Esophagus muscularis mucosa (tissue), 4 donors: ENCODE measurements around the gene PSMB11.

Experiments
- EP300 ChIP-seq: sonication (generic); formaldehyde crosslinking; IDR thresholded peaks from one replicate; pipeline ENCODE4 v1.6.1; 2017; ENCODE audit warnings: antibody characterized with exemption
- POLR2A ChIP-seq: fragments of 450-650 bp; IDR thresholded peaks from one replicate; pipeline ENCODE4 v1.6.1; 2017; ENCODE audit warnings: antibody characterized with exemption, moderate library complexity, mild to moderate bottlenecking, low read depth
- TF ChIP-seq, protein P1 (sequence below), 3 experiments: fragments of 200-600 bp in 2 of 3; fragments of 450-650 bp in 1 of 3; sonication (generic) in 2 of 3; IDR thresholded peaks; one replicate each; pipeline ENCODE4 v1.5.1; 2017 to 2019; ENCODE audit warnings: antibody characterized with exemption in 3 of 3, mild to moderate bottlenecking in 2 of 3, moderate library complexity in 1 of 3

DNA sequence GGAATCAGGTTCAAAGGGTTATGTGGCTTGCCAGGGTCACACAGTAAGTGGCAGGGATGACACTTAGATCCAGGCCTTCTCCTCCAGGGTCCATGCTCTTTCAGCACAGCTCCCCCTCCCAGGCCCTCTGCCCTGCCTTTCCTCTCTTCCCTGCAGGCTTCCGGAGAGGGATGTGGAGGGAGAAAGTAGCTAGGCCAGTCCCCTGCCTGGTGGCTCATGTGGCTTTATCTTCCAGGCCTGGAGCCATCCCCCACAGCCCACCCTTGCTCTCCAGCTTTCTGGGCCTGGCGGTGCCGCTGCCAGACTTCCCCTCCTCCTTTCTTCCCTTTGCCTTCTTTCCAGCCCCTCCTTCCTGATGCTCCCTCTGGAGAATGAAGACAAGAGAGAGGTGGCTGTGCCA is 1.7 kb downstream of the PSMB11 start:
- TF ChIP-seq POLR2A, result no peak
- TF ChIP-seq, protein P1, sequence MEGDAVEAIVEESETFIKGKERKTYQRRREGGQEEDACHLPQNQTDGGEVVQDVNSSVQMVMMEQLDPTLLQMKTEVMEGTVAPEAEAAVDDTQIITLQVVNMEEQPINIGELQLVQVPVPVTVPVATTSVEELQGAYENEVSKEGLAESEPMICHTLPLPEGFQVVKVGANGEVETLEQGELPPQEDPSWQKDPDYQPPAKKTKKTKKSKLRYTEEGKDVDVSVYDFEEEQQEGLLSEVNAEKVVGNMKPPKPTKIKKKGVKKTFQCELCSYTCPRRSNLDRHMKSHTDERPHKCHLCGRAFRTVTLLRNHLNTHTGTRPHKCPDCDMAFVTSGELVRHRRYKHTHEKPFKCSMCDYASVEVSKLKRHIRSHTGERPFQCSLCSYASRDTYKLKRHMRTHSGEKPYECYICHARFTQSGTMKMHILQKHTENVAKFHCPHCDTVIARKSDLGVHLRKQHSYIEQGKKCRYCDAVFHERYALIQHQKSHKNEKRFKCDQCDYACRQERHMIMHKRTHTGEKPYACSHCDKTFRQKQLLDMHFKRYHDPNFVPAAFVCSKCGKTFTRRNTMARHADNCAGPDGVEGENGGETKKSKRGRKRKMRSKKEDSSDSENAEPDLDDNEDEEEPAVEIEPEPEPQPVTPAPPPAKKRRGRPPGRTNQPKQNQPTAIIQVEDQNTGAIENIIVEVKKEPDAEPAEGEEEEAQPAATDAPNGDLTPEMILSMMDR (IDR thresholded peaks at IDR 0.05), result no peak
- no peak for TF ChIP-seq EP300
